PC-9 (cell line): ENCODE results near the gene NUDT6.

Experiments
- CTCF ChIP-seq: fragments of 200-600 bp; sonication (generic); conservative IDR thresholded peaks from 2 replicates; pipeline ENCODE4 v1.6.1; 2017; ENCODE audit warnings: mixed run types, antibody characterized with exemption, mild to moderate bottlenecking, moderate library complexity
- EZH2 ChIP-seq: fragments of 200-600 bp; sonication (generic); IDR thresholded peaks from 2 replicates; pipeline ENCODE4 v1.8.0; 2017; ENCODE audit warnings: antibody characterized with exemption, low read depth

- TF ChIP-seq CTCF (no peak), EZH2 (no peak)
These were observed 43.8 kb upstream of the NUDT6 start for GRCh38 chr4:122966201-122966600.
